ENCODE results near the gene FBXO27. TPM values are rescaled to one million over a fixed set of nuclear protein-coding genes. Genes with fewer than 3 reads are reported as not detected.
A peak's percentile ranks its signal among the peaks of the same experiment; 100 is the strongest.
"Not testable (repeated sequence)": the region's sequence is repeated elsewhere in the genome, so short reads cannot be mapped to it uniquely, and the experiment has no call there.

The FBXO27 gene
- polyA plus RNA-seq, 1 donor = 2.2 TPM

DNA sequence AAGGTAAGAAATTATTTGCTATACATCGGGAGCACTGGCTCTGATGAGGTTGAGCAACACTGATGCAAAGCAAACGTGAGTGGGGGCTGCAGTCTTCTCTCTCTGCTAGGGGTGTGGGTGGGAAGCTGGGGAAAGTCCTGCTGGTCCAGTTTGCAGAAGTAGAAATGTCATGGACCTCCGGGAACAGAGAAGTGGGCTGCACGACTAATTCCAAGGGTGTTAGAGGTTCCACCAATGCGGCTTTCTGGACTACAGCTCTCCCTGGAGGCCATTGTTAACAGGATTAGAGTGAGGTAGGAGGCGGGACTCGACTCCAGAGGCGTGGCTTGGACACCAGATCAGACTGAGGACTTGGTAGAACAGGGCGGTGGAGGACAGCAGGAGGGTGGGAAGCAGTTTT lies 5.7 kb upstream of the FBXO27 start:
- DNase-seq (ENCODE audit: low read depth) = no peak

- no peak for DNase-seq (ENCODE audit: low read depth)
These were observed 4.8 kb upstream of the FBXO27 start for GRCh38 chr19:39037194-39037593.

DNA sequence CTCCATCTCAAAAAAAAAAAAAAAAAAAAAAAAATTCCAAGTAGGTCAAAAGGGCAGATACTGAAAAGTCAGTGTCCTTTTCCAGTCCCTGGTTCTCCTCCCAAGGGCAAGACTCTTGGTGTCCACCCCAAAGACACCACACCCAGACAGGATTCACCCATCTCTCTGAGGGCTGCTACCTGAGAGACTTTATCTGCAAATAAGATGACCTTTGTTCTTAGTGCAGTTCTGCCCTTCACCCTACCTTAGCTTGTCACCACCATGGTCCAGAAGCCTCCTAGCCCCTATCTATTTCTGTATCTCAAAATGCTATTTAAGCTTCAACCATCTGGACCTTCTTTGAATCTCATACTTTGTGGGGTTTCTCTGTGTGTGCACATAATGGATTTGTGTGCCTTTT lies 4.2 kb upstream of the FBXO27 start:
- no peak for DNase-seq (ENCODE audit: low read depth)

DNA sequence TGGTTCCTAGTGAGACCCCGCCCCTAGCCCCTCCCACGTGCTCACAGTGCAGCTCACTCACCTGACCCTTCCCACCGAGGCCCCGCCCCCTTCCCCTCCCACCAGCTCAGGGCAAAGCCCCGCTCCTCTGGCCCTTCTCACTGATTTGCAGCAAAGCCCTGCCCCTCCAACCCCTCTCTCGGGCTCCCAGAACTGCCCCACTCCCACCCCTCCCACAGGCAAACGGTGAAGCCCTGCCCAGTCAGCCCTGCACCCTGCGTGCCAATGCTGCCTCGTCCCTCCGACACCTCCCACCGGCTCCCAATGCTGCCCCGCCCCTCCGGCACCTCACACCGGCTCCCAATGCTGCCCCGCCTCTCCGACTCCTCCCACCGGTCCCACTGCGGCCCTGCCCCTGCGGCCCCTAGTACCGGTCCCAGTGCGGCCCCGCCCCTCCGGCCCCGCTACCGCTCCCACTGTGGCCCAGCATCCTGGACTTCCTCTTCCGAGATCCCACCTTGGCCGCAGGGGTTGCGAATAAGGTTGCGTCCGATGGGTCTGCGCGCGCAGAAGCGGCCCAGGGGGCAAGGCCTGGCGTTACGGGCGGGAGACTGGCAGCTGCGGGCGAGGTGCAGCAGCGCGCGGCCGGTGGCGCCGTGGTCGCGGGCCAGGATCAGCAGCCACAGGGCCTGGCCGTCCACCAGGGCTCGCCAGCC lies 834 bp downstream of the FBXO27 start:
- no peak for DNase-seq (ENCODE audit: low read depth)

GRCh38 chr19:39030854-39031367 lies 1.4 kb downstream of the FBXO27 start:
- no peak for DNase-seq (ENCODE audit: low read depth)

GRCh38 chr19:39024875-39025641 lies 7.3 kb downstream of the FBXO27 start:
- DNase-seq (ENCODE audit: low read depth) = no peak

DNA sequence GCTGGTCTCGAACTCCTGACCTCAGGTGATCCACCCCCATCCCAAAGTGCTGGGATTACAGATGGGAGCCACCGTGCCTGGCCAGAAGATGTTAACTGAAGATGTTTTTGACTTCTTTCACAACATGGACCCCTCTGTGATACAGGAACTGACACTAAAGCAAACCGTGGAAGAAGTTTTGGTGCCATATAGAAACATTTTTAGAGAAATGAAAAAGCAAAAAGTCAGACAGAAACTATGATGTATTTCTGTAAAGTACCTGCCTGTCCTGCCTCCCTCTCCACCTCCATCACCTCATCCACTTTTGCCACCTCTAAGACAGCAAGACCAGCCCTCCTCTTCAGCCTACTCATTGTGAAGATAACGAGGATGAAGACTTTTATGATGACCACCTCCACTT lies 11.3 kb downstream of the FBXO27 start:
- no peak for DNase-seq (ENCODE audit: low read depth)

DNA sequence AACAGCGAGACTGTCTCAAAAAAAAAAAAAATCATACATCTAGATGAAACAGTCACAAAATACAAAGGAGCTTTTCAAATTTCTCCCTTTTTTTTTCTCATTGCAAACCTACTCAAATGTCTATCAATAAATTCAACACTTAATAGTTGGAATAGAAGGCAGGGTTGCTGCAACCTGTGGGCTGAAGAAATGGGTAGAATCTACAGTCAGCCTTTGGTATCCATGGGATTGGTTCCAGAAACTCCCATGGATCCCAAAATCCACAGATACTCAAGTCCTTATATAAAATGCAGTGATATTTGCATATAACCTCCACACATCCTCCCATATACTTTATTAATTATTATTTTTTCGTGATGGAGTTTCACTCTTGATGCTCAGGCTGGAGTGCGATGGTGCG lies 14.7 kb downstream of the FBXO27 start:
- DNase-seq (ENCODE audit: low read depth) = no peak

- DNase-seq (ENCODE audit: low read depth) = peak; percentile 25
These were observed 15.3 kb downstream of the FBXO27 start for GRCh38 chr19:39017026-39017425.

- no peak for DNase-seq (ENCODE audit: low read depth)
These were observed 18.3 kb downstream of the FBXO27 start for GRCh38 chr19:39014037-39014436.

DNA sequence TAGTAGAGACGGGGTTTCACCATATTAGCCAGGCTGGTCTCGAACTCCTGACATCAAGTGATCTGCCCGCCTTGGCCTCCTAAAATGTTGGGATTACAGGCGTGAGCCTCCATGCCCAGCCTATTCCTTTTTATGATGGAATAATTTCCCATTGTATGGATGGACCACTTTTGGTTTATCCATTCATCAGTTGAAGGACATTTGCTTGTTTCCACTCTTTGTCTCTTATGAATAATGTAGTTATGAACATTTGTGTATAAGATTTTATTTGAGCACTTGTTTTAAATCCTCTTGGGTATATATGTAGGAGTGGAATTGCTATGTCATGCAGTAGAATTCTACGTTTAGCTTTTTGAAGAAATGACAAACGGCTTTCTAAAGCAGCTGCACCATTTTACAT lies 23.3 kb downstream of the FBXO27 start:
- no peak for DNase-seq (ENCODE audit: low read depth)

DNA sequence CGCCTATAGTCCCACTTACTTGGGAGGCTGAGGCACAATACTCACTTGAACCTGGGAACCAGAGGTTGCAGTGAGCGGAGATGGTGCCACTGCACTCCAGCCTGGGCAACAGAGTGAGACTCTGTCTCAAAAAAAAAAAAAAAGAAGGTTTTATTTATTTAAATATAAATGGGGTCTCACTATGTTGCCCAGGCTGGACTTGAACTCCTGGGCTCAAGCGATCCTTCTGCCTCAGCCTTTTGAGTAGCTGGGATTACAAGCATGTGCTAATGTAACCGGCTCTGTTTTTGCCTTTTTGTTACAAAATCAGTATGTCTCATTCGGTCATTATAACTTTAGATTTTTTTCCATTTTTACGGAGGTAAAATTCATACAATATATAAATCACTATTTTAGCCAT lies 24.2 kb downstream of the FBXO27 start:
- DNase-seq (ENCODE audit: low read depth) = no peak

DNA sequence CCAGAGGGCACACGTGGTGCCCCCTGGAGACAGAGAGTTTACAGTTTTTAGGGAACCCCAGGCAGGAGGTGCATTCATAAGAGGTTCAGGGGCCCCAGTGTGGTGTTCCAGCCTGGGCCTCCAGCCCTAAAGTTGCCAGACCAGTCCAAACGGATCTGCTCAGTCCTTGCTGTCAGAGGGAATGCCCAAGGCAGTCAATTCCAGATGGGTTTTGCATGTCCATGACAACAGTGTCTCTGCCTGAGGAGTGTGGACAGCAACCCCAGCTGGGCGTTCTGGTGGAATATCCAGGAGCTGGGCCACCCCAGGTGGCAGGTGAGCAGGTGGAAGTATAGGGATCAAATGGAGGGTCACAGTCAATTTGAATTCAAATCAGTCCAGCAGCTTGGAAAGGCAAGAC lies 25.3 kb downstream of the FBXO27 start:
- no peak for DNase-seq (ENCODE audit: low read depth)

DNA sequence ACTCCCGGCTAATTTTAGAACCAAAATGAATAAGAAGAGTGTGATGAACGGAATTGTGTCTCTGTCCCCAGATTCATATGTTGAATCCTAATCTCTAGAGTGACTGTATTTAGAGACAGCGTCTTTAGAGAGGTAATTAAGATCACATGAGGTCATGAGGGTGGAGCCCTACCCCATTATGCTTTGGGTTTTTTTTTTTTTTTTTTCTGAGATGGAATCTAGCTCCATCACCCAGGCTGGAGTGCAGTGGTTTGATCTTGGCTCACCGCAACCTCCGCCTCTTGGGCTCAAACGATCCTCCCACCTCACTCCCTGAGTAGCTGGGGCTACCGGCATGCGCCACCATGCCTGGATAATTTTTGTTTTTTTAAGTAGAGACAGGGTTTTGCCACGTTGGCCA lies 27.9 kb downstream of the FBXO27 start:
- DNase-seq (ENCODE audit: low read depth) = no peak

GRCh38 chr19:39003796-39004195 lies 28.6 kb downstream of the FBXO27 start:
- DNase-seq (ENCODE audit: low read depth) = no peak

GRCh38 chr19:39003188-39003587 lies 29.2 kb downstream of the FBXO27 start:
- no peak for DNase-seq (ENCODE audit: low read depth)

GRCh38 chr19:39001041-39001440 lies 31.3 kb downstream of the FBXO27 start:
- DNase-seq (ENCODE audit: low read depth) = no peak

DNA sequence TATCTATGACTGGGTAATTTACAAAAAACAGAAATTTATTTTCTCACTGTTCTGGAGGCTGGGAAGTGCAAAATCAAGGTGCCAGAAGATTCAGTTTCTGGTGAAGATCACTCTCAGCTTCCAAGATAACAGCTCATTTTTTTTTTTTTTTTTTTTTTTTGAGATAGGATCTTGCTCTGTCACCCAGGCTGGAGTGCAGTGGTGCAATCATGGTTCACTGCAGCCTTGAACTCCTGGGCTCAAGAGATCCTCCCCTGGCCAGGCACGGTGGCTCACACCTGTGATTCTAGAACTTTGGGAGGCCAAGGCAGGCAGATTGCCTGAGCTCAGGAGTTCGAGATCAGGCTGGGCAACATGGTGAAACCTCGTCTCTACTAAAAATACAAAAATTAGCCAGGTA lies 34.8 kb downstream of the FBXO27 start:
- not testable (repeated sequence) for DNase-seq (ENCODE audit: low read depth)

DNA sequence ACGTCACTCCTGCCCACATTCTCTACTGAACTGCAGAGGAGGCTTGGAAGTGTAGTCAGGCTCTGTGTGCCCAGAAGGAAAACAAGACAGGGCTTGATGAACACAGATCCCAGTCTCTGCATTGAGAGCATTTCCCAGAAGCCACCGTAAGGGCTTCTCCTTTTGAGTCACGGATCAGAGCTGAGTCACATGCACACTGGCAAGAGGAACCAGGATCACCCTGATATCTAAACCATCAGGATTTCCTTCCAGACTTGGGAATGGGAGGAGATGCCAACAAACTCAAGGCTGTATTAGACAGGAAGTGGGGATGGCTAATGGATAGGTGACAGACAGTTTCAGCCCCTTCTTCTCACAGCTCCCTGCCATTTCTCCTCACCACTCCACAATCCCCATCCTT lies 39.1 kb downstream of the FBXO27 start:
- DNase-seq (ENCODE audit: low read depth) = no peak

- DNase-seq (ENCODE audit: low read depth) = no peak
These were observed 41.2 kb downstream of the FBXO27 start for GRCh38 chr19:38990949-38991697.

- not testable (repeated sequence) for DNase-seq (ENCODE audit: low read depth)
These were observed 42.7 kb downstream of the FBXO27 start for GRCh38 chr19:38989614-38990013.

- DNase-seq (ENCODE audit: low read depth) = no peak
These were observed 43.2 kb downstream of the FBXO27 start for GRCh38 chr19:38989066-38989605.

Measured in forelimb muscle (tissue), 1 donor.